ENCODE measurements around the gene RAB21. TPM values are rescaled to one million over a fixed set of nuclear protein-coding genes. Genes with fewer than 3 reads are reported as not detected.
A peak's percentile ranks its signal among the peaks of the same experiment; 100 is the strongest.
"Not testable (repeated sequence)": the region's sequence is repeated elsewhere in the genome, so short reads cannot be mapped to it uniquely, and the experiment has no call there.

The RAB21 gene
- polyA plus RNA-seq, 2 donors: 11.1 to 24.7 TPM

GRCh38 chr12:71748081-71748850 lies 6.4 kb upstream of the RAB21 start:
- Histone ChIP-seq H3K27ac (ENCODE audit: low read depth in 2 of 2, low read length in 1 of 2) (no peak overlapping the region), H3K36me3 (ENCODE audit: control insufficient read depth in 2 of 2, insufficient read depth in 2 of 2, low read length in 1 of 2) (no peaks in the 10 kb centered on the region), H3K4me3 (ENCODE audit: low read depth in 1 of 2, low read length in 2 of 2) (no peak overlapping the region), H3K9me3 (ENCODE audit: control insufficient read depth in 2 of 2, insufficient read depth in 1 of 2, low read depth in 1 of 2, low read length in 1 of 2) (no peaks in the 10 kb centered on the region), H3K4me1 (ENCODE audit: control insufficient read depth in 2 of 2, insufficient read depth in 2 of 2, low read length in 1 of 2) (no peaks in the 10 kb centered on the region), H3K27me3 (ENCODE audit: control insufficient read depth in 1 of 2, insufficient read depth in 2 of 2, low read length in 2 of 2) (no peaks in the 10 kb centered on the region)
- 55% methylated on average over 5 of the region's 5 CpGs for WGBS, 2 donors

GRCh38 chr12:71749666-71750065 lies 5.0 kb upstream of the RAB21 start:
- Histone ChIP-seq H3K36me3 (ENCODE audit: control insufficient read depth in 2 of 2, insufficient read depth in 2 of 2, low read length in 1 of 2) (no peaks in the 10 kb centered on the region), H3K27ac (ENCODE audit: low read depth in 2 of 2, low read length in 1 of 2) (no peak overlapping the region), H3K4me1 (ENCODE audit: control insufficient read depth in 2 of 2, insufficient read depth in 2 of 2, low read length in 1 of 2) (no peaks in the 10 kb centered on the region), H3K9me3 (ENCODE audit: control insufficient read depth in 2 of 2, insufficient read depth in 1 of 2, low read depth in 1 of 2, low read length in 1 of 2) (no peaks in the 10 kb centered on the region), H3K4me3 (ENCODE audit: low read depth in 1 of 2, low read length in 2 of 2) (no peak overlapping the region), H3K27me3 (ENCODE audit: control insufficient read depth in 1 of 2, insufficient read depth in 2 of 2, low read length in 2 of 2) (no peaks in the 10 kb centered on the region)
- WGBS, 2 donors: 90 to 91% methylated on average over 1 of the region's 1 CpG

GRCh38 chr12:71752891-71753290 lies 1.8 kb upstream of the RAB21 start:
- no peak overlapping the region for H3K27ac ChIP-seq (ENCODE audit: low read depth in 2 of 2, low read length in 1 of 2)
- 87 to 94% methylated on average over 1 of the region's 1 CpG for WGBS, 2 donors
- no peaks in the 10 kb centered on the region for H3K27me3 ChIP-seq (ENCODE audit: control insufficient read depth in 1 of 2, insufficient read depth in 2 of 2, low read length in 2 of 2)
- H3K36me3 ChIP-seq (ENCODE audit: control insufficient read depth in 2 of 2, insufficient read depth in 2 of 2, low read length in 1 of 2): no peaks in the 10 kb centered on the region
- H3K4me3 ChIP-seq (ENCODE audit: low read depth in 1 of 2, low read length in 2 of 2): no peak overlapping the region
- H3K9me3 ChIP-seq (ENCODE audit: control insufficient read depth in 2 of 2, insufficient read depth in 1 of 2, low read depth in 1 of 2, low read length in 1 of 2): no peaks in the 10 kb centered on the region
- no peaks in the 10 kb centered on the region for H3K4me1 ChIP-seq (ENCODE audit: control insufficient read depth in 2 of 2, insufficient read depth in 2 of 2, low read length in 1 of 2)

GRCh38 chr12:71755146-71755892 lies 656 bp downstream of the RAB21 start:
- H3K4me1 ChIP-seq (ENCODE audit: control insufficient read depth in 2 of 2, insufficient read depth in 2 of 2, low read length in 1 of 2): no peaks in the 10 kb centered on the region
- peak overlapping the region; percentile 83 to 85 for H3K4me3 ChIP-seq (ENCODE audit: low read depth in 1 of 2, low read length in 2 of 2)
- no peaks in the 10 kb centered on the region for H3K27me3 ChIP-seq (ENCODE audit: control insufficient read depth in 1 of 2, insufficient read depth in 2 of 2, low read length in 2 of 2)
- WGBS, 2 donors: 1% methylated on average over 32 to 45 of the region's 45 CpGs
- H3K36me3 ChIP-seq (ENCODE audit: control insufficient read depth in 2 of 2, insufficient read depth in 2 of 2, low read length in 1 of 2): peaks cover 0 to 4% of the 10 kb centered on the region in 2 donors
- H3K9me3 ChIP-seq (ENCODE audit: control insufficient read depth in 2 of 2, insufficient read depth in 1 of 2, low read depth in 1 of 2, low read length in 1 of 2): peaks cover 0 to 2% of the 10 kb centered on the region in 2 donors
- H3K27ac ChIP-seq (ENCODE audit: low read depth in 2 of 2, low read length in 1 of 2): peak overlapping the region; percentile 99 to 100

GRCh38 chr12:71756054-71756690 lies 1.5 kb downstream of the RAB21 start:
- 32 to 34% methylated on average over 5 of the region's 5 CpGs for WGBS, 2 donors
- peak overlapping the region; percentile 83 to 85 for H3K4me3 ChIP-seq (ENCODE audit: low read depth in 1 of 2, low read length in 2 of 2)
- H3K36me3 ChIP-seq (ENCODE audit: control insufficient read depth in 2 of 2, insufficient read depth in 2 of 2, low read length in 1 of 2): peaks cover 0 to 4% of the 10 kb centered on the region in 2 donors
- H3K27me3 ChIP-seq (ENCODE audit: control insufficient read depth in 1 of 2, insufficient read depth in 2 of 2, low read length in 2 of 2): no peaks in the 10 kb centered on the region
- H3K4me1 ChIP-seq (ENCODE audit: control insufficient read depth in 2 of 2, insufficient read depth in 2 of 2, low read length in 1 of 2): no peaks in the 10 kb centered on the region
- H3K9me3 ChIP-seq (ENCODE audit: control insufficient read depth in 2 of 2, insufficient read depth in 1 of 2, low read depth in 1 of 2, low read length in 1 of 2): peaks cover 0 to 2% of the 10 kb centered on the region in 2 donors
- peak overlapping the region; percentile 99 to 100 for H3K27ac ChIP-seq (ENCODE audit: low read depth in 2 of 2, low read length in 1 of 2)

DNA sequence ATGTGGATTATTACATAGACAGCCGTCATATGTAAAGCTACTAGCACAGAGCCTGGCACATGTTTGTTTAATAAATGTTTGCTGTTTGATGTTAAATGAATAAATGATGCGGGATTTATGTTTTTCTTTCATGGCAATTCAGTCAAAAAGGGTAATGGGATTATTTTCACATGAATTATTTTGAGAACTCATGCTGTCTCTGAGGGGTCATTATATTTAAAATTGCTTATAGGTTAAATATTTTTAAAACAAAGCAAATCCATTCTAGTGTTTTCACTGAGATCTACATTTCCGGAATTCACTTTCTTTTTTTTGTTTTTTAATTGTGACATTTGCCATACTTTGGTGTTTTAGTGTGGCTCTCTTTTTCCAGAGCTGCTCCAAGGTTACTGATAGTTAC lies 5.3 kb downstream of the RAB21 start:
- H3K4me1 ChIP-seq (ENCODE audit: control insufficient read depth in 2 of 2, insufficient read depth in 2 of 2, low read length in 1 of 2): no peaks in the 10 kb centered on the region
- H3K4me3 ChIP-seq (ENCODE audit: low read depth in 1 of 2, low read length in 2 of 2): no peak overlapping the region
- H3K27ac ChIP-seq (ENCODE audit: low read depth in 2 of 2, low read length in 1 of 2): no peak overlapping the region
- WGBS, 2 donors: 96 to 97% methylated on average over 3 of the region's 3 CpGs
- peaks cover 0 to 4% of the 10 kb centered on the region in 2 donors for H3K36me3 ChIP-seq (ENCODE audit: control insufficient read depth in 2 of 2, insufficient read depth in 2 of 2, low read length in 1 of 2)
- H3K9me3 ChIP-seq (ENCODE audit: control insufficient read depth in 2 of 2, insufficient read depth in 1 of 2, low read depth in 1 of 2, low read length in 1 of 2): peaks cover 0 to 2% of the 10 kb centered on the region in 2 donors
- no peaks in the 10 kb centered on the region for H3K27me3 ChIP-seq (ENCODE audit: control insufficient read depth in 1 of 2, insufficient read depth in 2 of 2, low read length in 2 of 2)

- no peaks in the 10 kb centered on the region for H3K4me1 ChIP-seq (ENCODE audit: control insufficient read depth in 2 of 2, insufficient read depth in 2 of 2, low read length in 1 of 2)
Measured at GRCh38 chr12:71760471-71760870, 5.8 kb downstream of the RAB21 start.

DNA sequence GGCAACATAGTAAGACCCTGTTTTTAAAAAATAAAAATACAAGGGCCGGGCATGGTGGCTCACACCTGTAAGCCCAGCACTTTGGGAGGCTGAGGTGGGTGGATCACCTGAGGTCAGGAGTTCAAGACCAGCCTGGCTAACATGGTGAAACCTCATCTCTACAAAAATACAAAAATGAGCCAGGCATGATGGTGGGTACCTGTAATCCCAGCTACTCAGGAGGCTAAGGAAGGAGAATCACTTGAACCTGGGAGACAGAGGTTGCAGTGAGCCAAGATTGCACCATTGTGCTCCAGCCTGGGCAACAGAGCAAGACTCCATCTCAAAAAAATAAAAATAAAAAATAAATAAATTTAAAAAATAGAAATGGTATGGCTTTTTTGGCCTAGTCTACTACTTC lies 6.7 kb downstream of the RAB21 start:
- H3K9me3 ChIP-seq (ENCODE audit: control insufficient read depth in 2 of 2, insufficient read depth in 1 of 2, low read depth in 1 of 2, low read length in 1 of 2); H3K4me3 ChIP-seq (ENCODE audit: low read depth in 1 of 2, low read length in 2 of 2); H3K36me3 ChIP-seq (ENCODE audit: control insufficient read depth in 2 of 2, insufficient read depth in 2 of 2, low read length in 1 of 2); H3K4me1 ChIP-seq (ENCODE audit: control insufficient read depth in 2 of 2, insufficient read depth in 2 of 2, low read length in 1 of 2); H3K27ac ChIP-seq (ENCODE audit: low read depth in 2 of 2, low read length in 1 of 2); H3K27me3 ChIP-seq (ENCODE audit: control insufficient read depth in 1 of 2, insufficient read depth in 2 of 2, low read length in 2 of 2): not testable (repeated sequence)
- 96 to 100% methylated on average over 1 of the region's 1 CpG for WGBS, 2 donors

More at GRCh38 chr12:71760471-71760870, 5.8 kb downstream of the RAB21 start:
- no peak overlapping the region for H3K4me3 ChIP-seq (ENCODE audit: low read depth in 1 of 2, low read length in 2 of 2)
- peaks cover 0 to 4% of the 10 kb centered on the region in 2 donors for H3K36me3 ChIP-seq (ENCODE audit: control insufficient read depth in 2 of 2, insufficient read depth in 2 of 2, low read length in 1 of 2)
- H3K27ac ChIP-seq (ENCODE audit: low read depth in 2 of 2, low read length in 1 of 2): no peak overlapping the region
- H3K27me3 ChIP-seq (ENCODE audit: control insufficient read depth in 1 of 2, insufficient read depth in 2 of 2, low read length in 2 of 2): no peaks in the 10 kb centered on the region
- peaks cover 0 to 2% of the 10 kb centered on the region in 2 donors for H3K9me3 ChIP-seq (ENCODE audit: control insufficient read depth in 2 of 2, insufficient read depth in 1 of 2, low read depth in 1 of 2, low read length in 1 of 2)
- 87 to 92% methylated on average over 3 of the region's 3 CpGs for WGBS, 2 donors

GRCh38 chr12:71763677-71764379 lies 9.2 kb downstream of the RAB21 start:
- H3K4me1 ChIP-seq (ENCODE audit: control insufficient read depth in 2 of 2, insufficient read depth in 2 of 2, low read length in 1 of 2): no peaks in the 10 kb centered on the region
- no peak overlapping the region for H3K4me3 ChIP-seq (ENCODE audit: low read depth in 1 of 2, low read length in 2 of 2)
- no peaks in the 10 kb centered on the region for H3K27me3 ChIP-seq (ENCODE audit: control insufficient read depth in 1 of 2, insufficient read depth in 2 of 2, low read length in 2 of 2)
- WGBS, 2 donors: 75 to 81% methylated on average over 4 of the region's 4 CpGs
- no peaks in the 10 kb centered on the region for H3K9me3 ChIP-seq (ENCODE audit: control insufficient read depth in 2 of 2, insufficient read depth in 1 of 2, low read depth in 1 of 2, low read length in 1 of 2)
- H3K27ac ChIP-seq (ENCODE audit: low read depth in 2 of 2, low read length in 1 of 2): no peak overlapping the region
- no peaks in the 10 kb centered on the region for H3K36me3 ChIP-seq (ENCODE audit: control insufficient read depth in 2 of 2, insufficient read depth in 2 of 2, low read length in 1 of 2)
